Neural progenitor cell (in vitro differentiated cells): ENCODE results near the gene CLDN25. TPM values are rescaled to one million over a fixed set of nuclear protein-coding genes. Genes with fewer than 3 reads are reported as not detected.

Experiments
- DNase-seq: peaks from one replicate; pipeline ENCODE4 v3.0.0-alpha.2; 2016; ENCODE audit warnings: low spot score
- H2AFZ ChIP-seq: fragments of 200-600 bp; sonication (generic); replicated peaks from 2 replicates; pipeline ENCODE4 v1.6.1; 2016; ENCODE audit warnings: antibody characterized with exemption
- H3F3A ChIP-seq: fragments of 200-600 bp; sonication (generic); 2 replicates; pipeline ENCODE4 v1.6.1; 2016; ENCODE audit warnings: antibody characterized with exemption, low read depth
- H3K27ac ChIP-seq: fragments of 200-600 bp; sonication (generic); 2 replicates; pipeline ENCODE4 v1.5.1; 2016; ENCODE audit warnings: mild to moderate bottlenecking
- H3K27me3 ChIP-seq: fragments of 200-600 bp; sonication (generic); 2 replicates; pipeline ENCODE4 v1.6.1; 2016; ENCODE audit warnings: mild to moderate bottlenecking, moderate library complexity
- H3K36me3 ChIP-seq: fragments of 200-600 bp; sonication (generic); 2 replicates; pipeline ENCODE4 v1.5.1; 2016
- H3K4me1 ChIP-seq: fragments of 200-600 bp; sonication (generic); 2 replicates; pipeline ENCODE4 v1.6.1; 2016; ENCODE audit warnings: mixed run types
- H3K4me2 ChIP-seq: fragments of 200-600 bp; sonication (generic); 2 replicates; pipeline ENCODE4 v1.6.1; 2016
- H3K4me3 ChIP-seq: fragments of 200-600 bp; sonication (generic); 2 replicates; pipeline ENCODE4 v1.5.1; 2016
- H3K79me2 ChIP-seq: fragments of 200-600 bp; sonication (generic); 2 replicates; pipeline ENCODE4 v1.6.1; 2016; ENCODE audit warnings: low read depth
- H3K9ac ChIP-seq: fragments of 200-600 bp; sonication (generic); 2 replicates; pipeline ENCODE4 v1.6.1; 2016
- H3K9me3 ChIP-seq: fragments of 200-600 bp; sonication (generic); 2 replicates; pipeline ENCODE4 v1.5.1; 2016; ENCODE audit warnings: low read depth
- H4K20me1 ChIP-seq: fragments of 200-600 bp; sonication (generic); 2 replicates; pipeline ENCODE4 v1.6.1; 2016; ENCODE audit warnings: low read depth
- H3K27ac Mint-ChIP-seq: 3 replicates; pipeline ENCODE4 v1.8.0; 2021; ENCODE audit warnings: mixed read lengths
- H3K27me3 Mint-ChIP-seq: 2 replicates; pipeline ENCODE4 v1.8.0; 2022; ENCODE audit warnings: low read depth, mild to moderate bottlenecking, inconsistent platforms, moderate library complexity, mixed read lengths; ENCODE audit not compliant: insufficient read depth
- H3K36me3 Mint-ChIP-seq: 3 replicates; pipeline ENCODE4 v1.8.0; 2021; ENCODE audit warnings: mixed read lengths
- H3K4me1 Mint-ChIP-seq: 3 replicates; pipeline ENCODE4 v1.8.0; 2021; ENCODE audit warnings: mixed read lengths
- H3K4me3 Mint-ChIP-seq: 3 replicates; pipeline ENCODE4 v1.8.0; 2021; ENCODE audit warnings: mild to moderate bottlenecking, moderate library complexity, mixed read lengths
- H3K9me3 Mint-ChIP-seq: 3 replicates; pipeline ENCODE4 v1.8.0; 2020; ENCODE audit warnings: mixed read lengths
- EZH2 ChIP-seq: fragments of 200-600 bp; sonication (generic); IDR thresholded peaks from 2 replicates; pipeline ENCODE4 v1.6.1; 2017; ENCODE audit warnings: antibody characterized with exemption, mild to moderate bottlenecking, moderate library complexity
- EZH2phosphoT487 ChIP-seq: fragments of 200-600 bp; sonication (generic); IDR thresholded peaks from 2 replicates; pipeline ENCODE4 v1.6.1; 2017; ENCODE audit warnings: antibody characterized with exemption
- total RNA-seq: library from RNA; depleted of rRNA; stranded (reverse); fragments of >200 nt; gene quantifications from 2 replicates; pipeline ENCODE4 v1.2.3, GENCODE V29; 2015; ENCODE audit warnings: low replicate concordance
- TF ChIP-seq, protein P1 (sequence below): fragments of 200-600 bp; sonication (generic); IDR thresholded peaks from 2 replicates; pipeline ENCODE4 v1.5.1; 2017; ENCODE audit warnings: antibody characterized with exemption, mild to moderate bottlenecking

CLDN25 gene
- total RNA-seq, 1 donor from 2014 or later: not detected

DNA sequence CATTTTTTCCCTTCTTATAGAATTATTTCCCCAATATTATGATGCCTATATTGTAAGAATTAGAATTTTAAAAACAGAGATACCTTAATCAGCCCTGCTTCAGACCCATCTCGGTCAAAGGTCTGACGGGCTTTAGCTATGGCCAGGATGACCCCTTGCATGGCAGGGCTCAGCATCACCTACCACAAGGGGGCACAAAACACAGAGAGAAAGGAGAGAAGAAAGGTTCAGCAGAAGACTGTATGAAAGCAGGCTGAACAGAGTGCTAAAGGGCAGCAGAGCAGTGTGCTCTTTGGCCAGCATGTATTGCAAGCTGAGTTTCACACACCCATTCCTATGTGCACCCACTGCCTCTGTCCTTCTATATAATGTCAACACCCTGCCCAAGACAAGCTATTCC lies 26.8 kb downstream of the CLDN25 start:
- Histone ChIP-seq H2AFZ (no peak overlapping the region), H3K27ac (no peak overlapping the region), H3K9me3 (no peaks in the 10 kb centered on the region), H3K4me2 (no peak overlapping the region), H3K27me3 (no peaks in the 10 kb centered on the region), H4K20me1 (no peaks in the 10 kb centered on the region), H3K4me1 (no peaks in the 10 kb centered on the region), H3F3A (no peaks in the 10 kb centered on the region), H3K79me2 (no peaks in the 10 kb centered on the region), H3K9ac (no peak overlapping the region), H3K36me3 (no peaks in the 10 kb centered on the region), H3K4me3 (no peak overlapping the region)
- H3K27ac Mint-ChIP-seq: no peak overlapping the region
- DNase-seq: peak; percentile 80
- no peaks in the 10 kb centered on the region for H3K27me3 Mint-ChIP-seq
- no peak for TF ChIP-seq EZH2phosphoT487
- TF ChIP-seq, protein P1, sequence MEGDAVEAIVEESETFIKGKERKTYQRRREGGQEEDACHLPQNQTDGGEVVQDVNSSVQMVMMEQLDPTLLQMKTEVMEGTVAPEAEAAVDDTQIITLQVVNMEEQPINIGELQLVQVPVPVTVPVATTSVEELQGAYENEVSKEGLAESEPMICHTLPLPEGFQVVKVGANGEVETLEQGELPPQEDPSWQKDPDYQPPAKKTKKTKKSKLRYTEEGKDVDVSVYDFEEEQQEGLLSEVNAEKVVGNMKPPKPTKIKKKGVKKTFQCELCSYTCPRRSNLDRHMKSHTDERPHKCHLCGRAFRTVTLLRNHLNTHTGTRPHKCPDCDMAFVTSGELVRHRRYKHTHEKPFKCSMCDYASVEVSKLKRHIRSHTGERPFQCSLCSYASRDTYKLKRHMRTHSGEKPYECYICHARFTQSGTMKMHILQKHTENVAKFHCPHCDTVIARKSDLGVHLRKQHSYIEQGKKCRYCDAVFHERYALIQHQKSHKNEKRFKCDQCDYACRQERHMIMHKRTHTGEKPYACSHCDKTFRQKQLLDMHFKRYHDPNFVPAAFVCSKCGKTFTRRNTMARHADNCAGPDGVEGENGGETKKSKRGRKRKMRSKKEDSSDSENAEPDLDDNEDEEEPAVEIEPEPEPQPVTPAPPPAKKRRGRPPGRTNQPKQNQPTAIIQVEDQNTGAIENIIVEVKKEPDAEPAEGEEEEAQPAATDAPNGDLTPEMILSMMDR: peak; percentile 79
- H3K4me1 Mint-ChIP-seq: no peaks in the 10 kb centered on the region
- no peaks in the 10 kb centered on the region for H3K9me3 Mint-ChIP-seq
- peaks cover 44% of the 10 kb centered on the region for H3K36me3 Mint-ChIP-seq
- no peak overlapping the region for H3K4me3 Mint-ChIP-seq

DNA sequence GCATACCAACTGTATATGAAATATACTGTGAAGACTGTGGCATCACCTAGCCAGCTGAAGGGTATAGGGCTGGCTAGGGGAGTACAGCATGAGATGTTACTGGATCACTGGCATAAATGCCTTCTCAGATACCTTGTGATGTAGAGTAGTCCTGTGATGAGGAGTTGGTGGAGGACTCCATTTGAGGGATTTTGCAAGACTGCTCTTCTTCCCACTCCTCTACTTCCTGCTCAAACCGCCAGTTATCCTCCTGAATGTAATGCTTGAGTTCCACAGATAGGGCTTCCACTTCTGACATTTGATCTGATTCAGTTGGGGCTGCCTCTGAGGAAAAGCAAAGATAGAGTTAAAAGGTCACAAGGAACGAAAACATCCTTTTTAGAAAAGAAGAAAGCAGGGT lies 29.3 kb downstream of the CLDN25 start:
- Histone ChIP-seq H3K9ac (no peak overlapping the region), H3K4me2 (no peak overlapping the region), H3K9me3 (no peaks in the 10 kb centered on the region), H3K27me3 (no peaks in the 10 kb centered on the region), H3K79me2 (no peaks in the 10 kb centered on the region), H3K36me3 (peaks cover 4% of the 10 kb centered on the region), H3F3A (no peaks in the 10 kb centered on the region), H3K4me3 (no peak overlapping the region), H4K20me1 (no peaks in the 10 kb centered on the region), H3K27ac (no peak overlapping the region), H2AFZ (no peak overlapping the region), H3K4me1 (peaks cover 14% of the 10 kb centered on the region)
- Mint-ChIP-seq H3K36me3 (peaks cover 43% of the 10 kb centered on the region), H3K9me3 (no peaks in the 10 kb centered on the region), H3K4me1 (peaks cover 13% of the 10 kb centered on the region), H3K4me3 (no peak overlapping the region), H3K27ac (no peak overlapping the region), H3K27me3 (no peaks in the 10 kb centered on the region)
- TF ChIP-seq EZH2: no peak
- no peak for TF ChIP-seq EZH2phosphoT487
- TF ChIP-seq, protein P1: no peak
- no peak for DNase-seq

DNA sequence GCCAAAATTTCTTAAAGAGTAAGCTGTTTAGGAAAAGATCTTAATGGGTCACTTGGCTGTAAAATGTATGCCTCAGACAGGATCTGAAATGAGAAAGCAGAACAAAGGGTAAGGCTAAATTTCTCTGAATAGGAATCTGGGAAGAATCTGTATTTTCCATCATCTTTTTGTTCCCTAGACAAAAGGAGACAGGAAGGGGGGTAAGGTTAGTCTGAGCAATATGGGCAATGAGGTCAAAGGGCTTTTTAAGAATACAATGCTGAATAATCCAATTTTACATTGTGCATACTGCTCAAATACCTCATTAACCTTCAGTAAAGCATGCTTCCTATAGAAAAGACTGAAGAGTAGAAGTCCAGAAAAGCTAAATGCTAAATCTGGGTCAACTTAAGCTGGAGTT lies 34.6 kb downstream of the CLDN25 start:
- no peaks in the 10 kb centered on the region for H3K27me3 ChIP-seq
- peak overlapping the region; percentile 67 for H3K4me2 ChIP-seq
- no peak overlapping the region for H2AFZ ChIP-seq
- Mint-ChIP-seq H3K4me1 (peaks cover 27% of the 10 kb centered on the region), H3K36me3 (peaks cover 43% of the 10 kb centered on the region), H3K27ac (no peak overlapping the region), H3K4me3 (no peak overlapping the region), H3K9me3 (no peaks in the 10 kb centered on the region), H3K27me3 (no peaks in the 10 kb centered on the region)
- peaks cover 22% of the 10 kb centered on the region for H3K4me1 ChIP-seq
- no peak for TF ChIP-seq EZH2phosphoT487
- no peak for TF ChIP-seq EZH2
- TF ChIP-seq, protein P1: no peak
- H4K20me1 ChIP-seq: no peaks in the 10 kb centered on the region
- H3K9me3 ChIP-seq: no peaks in the 10 kb centered on the region
- peak overlapping the region; percentile 70 for H3K27ac ChIP-seq
- H3K79me2 ChIP-seq: no peaks in the 10 kb centered on the region
- no peak overlapping the region for H3K9ac ChIP-seq
- peaks cover 8% of the 10 kb centered on the region for H3F3A ChIP-seq
- H3K36me3 ChIP-seq: peaks cover 4% of the 10 kb centered on the region
- DNase-seq: peak; percentile 58
- peak overlapping the region; percentile 14 for H3K4me3 ChIP-seq
